CD1c-positive myeloid dendritic cell (primary cell): ENCODE results near the gene PSME4.
"Not testable (repeated sequence)": the region's sequence is repeated elsewhere in the genome, so short reads cannot be mapped to it uniquely, and the experiment has no call there.

ENCODE experiments used
- DNase-seq: peaks from one replicate; pipeline ENCODE4 v3.0.0-alpha.2; 2016; ENCODE audit errors: extremely low spot score

Gene PSME4

DNA sequence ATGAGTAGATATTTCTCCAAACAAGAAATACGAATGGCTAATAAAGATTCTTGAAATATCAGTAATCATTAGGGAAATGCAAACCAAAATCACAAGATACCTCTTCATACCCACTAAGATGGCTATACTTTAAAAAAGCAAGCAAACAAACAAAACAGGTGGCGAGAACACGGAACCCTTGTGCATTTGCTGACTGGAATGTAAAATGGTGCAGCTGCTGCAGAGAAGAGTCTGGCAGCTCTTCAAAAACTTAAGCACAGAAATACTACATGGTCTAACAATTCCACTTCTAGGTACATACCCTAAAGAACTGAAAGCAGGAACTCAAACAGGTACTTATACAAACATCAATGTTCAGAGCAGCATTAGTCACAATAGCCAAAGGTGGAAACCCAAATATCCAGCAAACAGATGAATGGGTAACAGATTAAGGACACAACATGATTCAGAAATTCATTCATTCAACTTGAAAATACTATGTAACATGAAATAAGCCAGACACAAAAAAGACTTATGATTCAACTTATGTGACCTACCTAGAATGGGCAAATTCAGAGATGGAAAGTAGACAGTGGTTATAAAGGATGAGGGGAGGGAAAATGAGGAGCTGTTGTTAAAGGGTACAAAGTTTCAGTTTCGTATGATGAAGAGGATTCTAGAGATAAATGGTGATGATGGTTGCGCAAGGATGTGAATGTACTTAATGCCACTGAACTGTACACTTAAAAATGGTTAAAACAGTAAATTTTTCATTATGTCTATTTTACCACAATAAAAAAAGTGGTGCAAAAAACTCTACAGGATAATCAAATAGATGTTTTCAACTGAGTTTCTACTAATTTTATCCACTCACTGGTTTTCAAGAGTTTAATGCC, 84.2 kb downstream of the PSME4 start:
- no peak for DNase-seq

DNA sequence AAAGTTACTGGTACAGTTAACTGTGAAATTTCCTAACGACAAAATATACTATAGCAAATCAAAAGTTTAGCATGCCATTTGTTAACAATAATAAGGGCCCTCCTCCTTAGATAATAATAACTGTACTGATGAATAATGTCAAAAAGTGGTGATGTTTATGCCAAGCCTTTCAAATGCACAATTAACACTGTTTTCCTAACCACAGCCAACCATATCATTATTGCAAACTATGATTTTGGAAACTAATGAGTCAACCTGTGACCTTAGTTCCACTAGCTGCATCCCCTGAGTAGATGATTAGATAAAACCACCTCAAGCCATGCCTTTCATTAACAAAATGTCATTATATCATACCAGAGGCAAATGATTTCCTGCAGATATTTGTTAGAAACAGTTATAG, 85.9 kb downstream of the PSME4 start:
- no peak for DNase-seq

DNA sequence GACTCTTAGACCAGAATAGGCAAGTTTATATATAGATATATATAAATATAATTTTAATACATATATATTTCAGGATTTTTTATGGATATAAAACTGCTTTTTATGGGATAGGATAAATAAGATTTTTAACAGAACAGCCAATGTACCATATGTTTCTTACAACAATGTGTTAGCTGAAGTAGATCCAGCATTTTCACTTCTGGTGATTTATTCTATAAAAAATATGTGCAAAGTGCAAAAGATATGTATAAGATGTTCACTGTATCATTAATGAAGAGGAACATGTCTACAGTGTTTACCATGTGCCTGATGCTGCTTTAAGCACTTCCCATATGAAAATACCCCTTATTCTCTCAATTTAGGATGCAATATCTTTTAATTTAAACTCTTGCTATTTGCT, 88.8 kb downstream of the PSME4 start:
- DNase-seq = no peak

DNA sequence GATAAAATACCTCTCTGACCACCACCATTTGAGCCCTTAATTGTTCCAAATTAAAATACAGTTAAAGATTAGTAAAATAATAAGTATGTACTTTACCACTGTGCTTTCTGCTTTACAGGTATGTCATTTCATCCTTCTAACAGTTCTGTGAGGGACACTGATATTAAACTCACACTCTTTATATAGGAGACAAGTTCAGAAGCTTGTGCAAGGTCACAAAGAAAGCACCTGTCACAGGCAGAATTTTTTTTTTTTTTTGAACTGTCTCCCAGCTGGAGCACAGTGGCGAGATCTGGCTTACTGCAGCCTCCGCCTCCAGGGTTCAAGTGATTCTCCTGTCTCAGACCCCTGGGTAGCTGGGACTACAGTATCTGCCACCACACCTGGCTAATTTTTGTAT, 89.4 kb downstream of the PSME4 start:
- no peak for DNase-seq

- no peak for DNase-seq
These were observed 90.0 kb downstream of the PSME4 start for GRCh38 chr2:53880756-53881155.

GRCh38 chr2:53877556-53877955, 93.2 kb downstream of the PSME4 start:
- no peak for DNase-seq

- no peak for DNase-seq
These were observed 93.7 kb downstream of the PSME4 start for GRCh38 chr2:53877112-53877511.

GRCh38 chr2:53874401-53874950, 96.3 kb downstream of the PSME4 start:
- no peak for DNase-seq

DNA sequence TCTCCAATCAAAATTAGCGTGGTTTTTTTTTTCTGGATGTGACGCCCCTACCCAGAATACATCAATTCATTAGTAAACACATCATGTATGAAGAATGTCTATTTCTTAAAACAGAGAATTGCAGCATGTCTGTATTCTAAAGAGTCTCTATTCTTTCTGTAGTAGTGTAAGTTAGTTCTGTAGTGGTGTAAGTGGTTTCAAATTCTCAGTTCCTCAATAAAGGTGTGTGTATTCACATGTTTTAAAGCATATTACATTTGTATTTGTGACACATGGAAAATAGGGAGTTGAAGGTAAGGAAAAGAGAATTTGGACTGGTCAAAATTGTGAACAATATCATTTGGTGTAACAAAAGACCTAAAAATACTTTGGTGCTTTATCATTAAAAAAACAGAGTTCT, 103.0 kb downstream of the PSME4 start:
- no peak for DNase-seq

- DNase-seq = no peak
These were observed 103.6 kb downstream of the PSME4 start for GRCh38 chr2:53867169-53867568.

DNA sequence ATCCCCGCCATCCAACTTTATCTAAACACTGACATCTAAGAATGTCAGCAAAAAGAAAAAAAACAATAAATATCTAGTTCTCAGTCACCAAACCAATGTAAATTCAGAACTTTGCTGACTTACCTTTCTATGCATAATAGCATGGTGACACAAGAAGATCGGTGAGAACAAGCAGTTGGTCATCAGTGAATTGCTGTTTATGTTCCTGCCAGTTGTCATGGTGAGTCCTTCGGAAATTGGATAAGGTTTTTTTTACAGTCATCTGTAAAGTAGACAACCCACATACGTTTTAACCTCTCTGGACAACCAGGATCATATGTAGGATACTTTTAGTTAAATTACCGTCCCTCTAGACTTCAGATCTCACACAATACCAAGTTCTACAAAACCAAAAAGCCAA, 104.8 kb downstream of the PSME4 start:
- no peak for DNase-seq

GRCh38 chr2:53865264-53865663, 105.5 kb downstream of the PSME4 start:
- DNase-seq = no peak

- DNase-seq = no peak
These were observed 107.1 kb downstream of the PSME4 start for GRCh38 chr2:53863538-53864227.

DNA sequence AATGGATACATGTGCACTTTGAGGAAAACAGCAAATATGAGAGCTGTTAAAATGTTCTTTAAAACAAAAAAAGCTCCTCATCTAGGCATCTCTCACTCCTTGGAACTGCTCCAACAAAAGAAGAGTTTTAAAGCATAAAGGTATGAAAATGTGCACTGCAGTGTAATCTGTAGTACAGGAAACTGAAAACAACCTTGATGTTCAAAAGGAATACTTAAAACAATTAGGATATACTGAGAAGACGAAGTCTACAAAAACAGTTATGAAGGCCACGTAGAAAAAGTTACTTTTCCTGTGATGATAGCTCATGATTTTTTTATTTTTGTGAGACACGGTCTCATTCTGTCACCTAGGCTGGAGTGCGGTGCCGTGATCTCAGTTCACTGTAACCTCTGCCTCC, 109.0 kb downstream of the PSME4 start:
- no peak for DNase-seq

DNA sequence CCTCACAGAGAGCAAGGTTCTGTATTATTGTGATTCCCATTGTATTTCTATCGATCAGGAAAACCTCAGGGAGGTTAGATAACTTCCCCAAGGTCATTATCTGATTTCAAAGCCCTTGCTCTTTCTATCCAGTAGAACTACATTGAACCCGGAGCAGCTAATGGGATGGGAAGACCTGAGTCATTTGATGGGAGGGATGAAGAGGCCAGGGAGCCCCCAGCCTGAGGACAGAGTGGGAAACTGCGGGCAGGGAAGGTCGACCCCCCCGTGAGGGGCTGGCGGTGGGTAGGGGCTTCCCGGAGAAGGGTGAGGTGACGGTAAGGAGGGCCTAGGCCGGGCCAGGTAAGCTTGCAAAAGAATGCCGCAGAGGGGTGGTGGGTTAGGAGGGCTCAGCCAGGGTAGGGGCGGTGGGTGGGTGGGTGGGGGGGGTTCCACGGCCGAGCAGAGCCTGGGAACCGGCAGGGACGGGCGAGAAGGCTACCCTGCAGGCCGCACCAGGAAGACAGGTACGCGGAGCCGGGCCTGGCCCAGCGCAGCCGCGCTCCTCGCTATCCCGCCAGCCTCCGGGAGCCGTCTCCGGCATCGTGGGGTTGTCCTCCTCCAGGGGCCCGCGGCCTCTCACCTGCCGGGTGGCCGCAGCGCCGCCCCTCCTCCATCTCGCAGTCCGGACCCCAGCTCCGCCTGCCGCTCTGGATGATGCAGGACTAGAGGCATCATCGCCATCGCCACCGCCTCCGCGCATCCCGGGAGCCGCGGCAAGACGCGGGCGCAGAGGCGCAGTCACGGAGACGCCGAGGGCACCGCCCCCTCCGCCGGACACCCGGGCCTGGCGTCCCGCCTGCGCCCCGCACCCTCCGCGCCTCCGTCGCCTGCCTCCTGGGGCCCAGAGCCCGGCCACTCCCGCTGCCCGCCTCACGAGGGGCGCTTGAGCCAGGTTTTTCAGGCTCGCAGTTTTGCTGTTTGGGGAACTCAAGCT, 111.3 kb downstream of the PSME4 start, which contains the start of gene GPR75:
TSS of gene GPR75 (minus strand) at position 762 of the 976 bp plus-strand sequence. CDS start 5,211 bp downstream, outside the sequence.
- no peak for DNase-seq

- DNase-seq = no peak
These were observed 114.5 kb downstream of the PSME4 start for GRCh38 chr2:53856272-53856671.

DNA sequence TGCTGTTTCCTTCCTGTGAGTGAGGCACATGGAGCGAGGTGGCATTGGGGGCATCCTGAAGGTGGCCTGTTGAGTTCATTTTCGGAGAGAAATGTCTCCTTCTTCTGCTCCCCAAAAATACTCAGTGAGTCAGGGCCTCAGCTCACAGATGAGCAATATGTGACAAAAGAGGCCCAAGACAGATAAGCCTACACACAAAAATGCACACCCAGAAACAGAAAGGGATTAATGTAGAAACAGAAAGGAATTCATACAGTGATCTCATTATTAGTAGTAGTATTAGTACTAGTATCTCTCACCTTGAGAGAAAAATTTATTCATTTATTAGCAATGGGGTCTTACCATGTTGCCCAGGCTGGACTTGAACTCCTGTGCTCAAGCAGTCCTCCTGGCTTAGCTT, 116.1 kb downstream of the PSME4 start:
- no peak for DNase-seq

DNA sequence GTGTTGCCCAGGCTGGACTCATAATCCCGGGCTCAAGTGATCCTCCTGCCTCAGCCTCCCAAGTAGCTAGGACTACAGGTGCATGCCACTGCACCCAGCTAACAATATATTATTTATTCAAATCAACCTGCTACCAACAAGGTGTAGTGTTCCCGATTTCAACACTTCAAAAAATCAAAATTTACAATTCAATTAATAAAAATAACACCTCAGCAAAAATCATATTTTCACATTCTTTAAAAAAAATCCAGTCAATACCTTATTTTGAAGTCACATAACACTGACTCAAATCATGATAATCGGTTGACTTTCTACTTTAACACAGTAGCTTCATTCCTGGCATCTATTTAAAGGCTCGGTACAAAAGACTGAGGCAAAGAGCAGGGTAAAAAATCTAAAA, 118.3 kb downstream of the PSME4 start:
- no peak for DNase-seq

DNA sequence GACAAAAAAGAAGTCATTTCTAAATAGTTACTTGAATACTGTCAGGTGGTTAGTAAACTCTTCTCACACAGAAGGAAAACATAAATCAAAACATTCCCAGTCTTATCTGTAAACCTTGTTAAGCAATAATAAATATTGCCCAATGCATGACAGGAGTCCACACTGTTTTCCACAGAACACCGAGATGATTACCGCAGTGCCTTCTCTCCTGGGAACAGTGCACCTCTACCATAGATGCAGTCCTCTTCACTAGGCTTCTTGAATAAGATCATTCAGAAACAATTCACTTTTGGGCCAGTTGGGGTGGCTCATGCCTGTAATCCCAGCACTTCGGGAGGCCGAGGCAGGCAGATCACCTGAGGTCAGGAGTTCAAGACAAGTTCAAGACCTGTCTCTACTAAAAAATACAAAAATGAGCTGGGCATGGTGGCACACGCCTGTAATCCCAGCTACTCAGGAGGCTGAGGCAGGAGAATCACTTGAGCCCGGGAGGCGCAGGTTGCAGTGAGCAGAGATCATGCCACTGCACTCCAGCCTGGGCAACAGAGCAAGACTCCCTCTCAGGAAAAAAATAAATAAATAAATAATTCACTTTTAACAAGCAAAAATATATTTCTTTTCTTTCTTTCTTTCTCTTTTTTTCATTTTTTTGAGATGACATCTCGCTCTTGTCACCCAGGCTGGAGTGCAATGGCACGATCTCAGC, 119.6 kb downstream of the PSME4 start:
- not testable (repeated sequence) for DNase-seq

DNA sequence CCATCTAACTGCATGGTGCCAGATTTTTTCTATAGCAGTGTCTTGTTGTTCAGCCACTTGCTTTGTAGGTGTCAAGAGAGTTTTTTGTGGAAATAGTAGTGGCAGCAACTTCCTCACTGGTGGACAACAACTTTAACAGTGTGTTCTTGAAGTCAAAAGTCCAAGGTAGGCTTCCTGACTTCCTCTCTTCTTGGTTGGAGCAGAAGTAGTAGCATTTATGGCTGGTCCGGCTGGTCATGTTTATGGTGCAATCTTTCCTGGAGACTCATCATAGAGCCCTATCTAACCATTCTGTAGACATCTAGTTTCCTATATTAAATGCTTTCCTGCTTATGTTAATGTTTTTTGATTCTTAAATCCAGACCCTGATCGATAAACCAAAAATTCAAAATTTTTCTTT, 122.7 kb downstream of the PSME4 start:
- no peak for DNase-seq

GRCh38 chr2:53843595-53843994, 127.2 kb downstream of the PSME4 start:
- no peak for DNase-seq
